AG04449 (cell line): ENCODE measurements around the gene EMP2.
"Not testable (repeated sequence)": the region's sequence is repeated elsewhere in the genome, so short reads cannot be mapped to it uniquely, and the experiment has no call there.

Experiments
- CTCF ChIA-PET: fragments of 350-600 bp; formaldehyde crosslinking; extraction: SDS; loops from one replicate; lab custom pipeline; 2021; ENCODE audit warnings: antibody characterized with exemption; lab: Yijun Ruan, JAX
- POLR2A ChIA-PET: fragments of 400-600, 350-600 bp; formaldehyde crosslinking; extraction: SDS; loops from one replicate; lab custom pipeline; 2020; ENCODE audit warnings: antibody characterized with exemption, inconsistent platforms; lab: Yijun Ruan, JAX
- DNase-seq: peaks from one replicate; pipeline ENCODE4 v3.0.0-alpha.2; 2010; ENCODE audit warnings: low read depth, low spot score
- H3K4me3 ChIP-seq: 2 replicates; pipeline ENCODE4 v1.5.1; 2011; ENCODE audit warnings: low read depth, mild to moderate bottlenecking, control low read depth, low read length
- TF ChIP-seq, protein P1 (sequence below): IDR thresholded peaks from one replicate; pipeline ENCODE4 v1.5.1; 2011; ENCODE audit warnings: mild to moderate bottlenecking, moderate library complexity, low read length, control low read depth, inconsistent platforms; ENCODE audit not compliant: insufficient read depth; ENCODE audit errors: missing control alignments

EMP2 gene

DNA sequence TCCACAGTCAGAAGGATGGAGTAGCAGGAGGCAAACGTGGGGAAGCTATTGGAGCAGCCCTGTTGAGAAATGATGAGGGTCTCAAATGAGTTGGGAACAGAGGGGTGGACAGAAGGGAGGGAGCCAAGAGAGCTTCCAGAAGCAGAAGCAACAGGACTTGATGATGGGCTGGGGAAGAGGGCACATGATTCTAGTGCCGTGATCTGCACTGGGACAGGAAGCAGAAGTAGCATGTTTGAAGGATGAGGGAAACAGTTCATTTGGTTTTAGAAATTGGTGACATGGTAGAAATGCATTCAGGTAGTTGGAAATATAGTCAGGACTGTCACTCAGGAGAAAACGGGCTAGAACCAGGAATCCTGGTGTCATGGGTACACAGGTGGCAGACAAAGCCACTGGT is 19.4 kb downstream of the EMP2 start:
- POLR2A ChIA-PET: no interaction called here
- no peak for DNase-seq
- no peak overlapping the region for H3K4me3 ChIP-seq
- CTCF ChIA-PET: interaction anchor here (1.1 kb wide), 1 partner anchor 18 kb away, joined by 3 read pairs; no protein-coding TSS in a partner anchor
- TF ChIP-seq, protein P1, sequence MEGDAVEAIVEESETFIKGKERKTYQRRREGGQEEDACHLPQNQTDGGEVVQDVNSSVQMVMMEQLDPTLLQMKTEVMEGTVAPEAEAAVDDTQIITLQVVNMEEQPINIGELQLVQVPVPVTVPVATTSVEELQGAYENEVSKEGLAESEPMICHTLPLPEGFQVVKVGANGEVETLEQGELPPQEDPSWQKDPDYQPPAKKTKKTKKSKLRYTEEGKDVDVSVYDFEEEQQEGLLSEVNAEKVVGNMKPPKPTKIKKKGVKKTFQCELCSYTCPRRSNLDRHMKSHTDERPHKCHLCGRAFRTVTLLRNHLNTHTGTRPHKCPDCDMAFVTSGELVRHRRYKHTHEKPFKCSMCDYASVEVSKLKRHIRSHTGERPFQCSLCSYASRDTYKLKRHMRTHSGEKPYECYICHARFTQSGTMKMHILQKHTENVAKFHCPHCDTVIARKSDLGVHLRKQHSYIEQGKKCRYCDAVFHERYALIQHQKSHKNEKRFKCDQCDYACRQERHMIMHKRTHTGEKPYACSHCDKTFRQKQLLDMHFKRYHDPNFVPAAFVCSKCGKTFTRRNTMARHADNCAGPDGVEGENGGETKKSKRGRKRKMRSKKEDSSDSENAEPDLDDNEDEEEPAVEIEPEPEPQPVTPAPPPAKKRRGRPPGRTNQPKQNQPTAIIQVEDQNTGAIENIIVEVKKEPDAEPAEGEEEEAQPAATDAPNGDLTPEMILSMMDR: no peak

DNA sequence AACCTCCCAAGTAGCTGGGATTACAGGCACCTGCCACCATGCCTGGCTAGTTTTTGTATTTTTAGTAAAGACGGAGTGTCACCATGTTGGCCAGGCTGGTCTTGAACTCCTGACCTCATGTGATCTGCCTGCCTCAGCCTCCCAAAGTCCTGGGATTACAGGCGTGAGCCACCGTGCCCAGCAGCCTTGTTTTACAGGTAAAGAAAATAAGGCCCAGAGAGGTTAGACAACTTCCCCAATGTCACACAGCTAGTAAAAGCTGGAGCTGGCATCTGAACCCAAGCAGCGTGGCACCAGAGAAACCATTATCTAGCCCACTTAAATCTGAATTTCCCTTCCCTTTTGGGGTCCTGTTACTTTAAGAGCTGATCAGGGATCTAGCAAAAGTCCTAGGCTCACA is 20.6 kb downstream of the EMP2 start:
- DNase-seq, CTCF ChIA-PET, H3K4me3 ChIP-seq, POLR2A ChIA-PET: not testable (repeated sequence)

DNA sequence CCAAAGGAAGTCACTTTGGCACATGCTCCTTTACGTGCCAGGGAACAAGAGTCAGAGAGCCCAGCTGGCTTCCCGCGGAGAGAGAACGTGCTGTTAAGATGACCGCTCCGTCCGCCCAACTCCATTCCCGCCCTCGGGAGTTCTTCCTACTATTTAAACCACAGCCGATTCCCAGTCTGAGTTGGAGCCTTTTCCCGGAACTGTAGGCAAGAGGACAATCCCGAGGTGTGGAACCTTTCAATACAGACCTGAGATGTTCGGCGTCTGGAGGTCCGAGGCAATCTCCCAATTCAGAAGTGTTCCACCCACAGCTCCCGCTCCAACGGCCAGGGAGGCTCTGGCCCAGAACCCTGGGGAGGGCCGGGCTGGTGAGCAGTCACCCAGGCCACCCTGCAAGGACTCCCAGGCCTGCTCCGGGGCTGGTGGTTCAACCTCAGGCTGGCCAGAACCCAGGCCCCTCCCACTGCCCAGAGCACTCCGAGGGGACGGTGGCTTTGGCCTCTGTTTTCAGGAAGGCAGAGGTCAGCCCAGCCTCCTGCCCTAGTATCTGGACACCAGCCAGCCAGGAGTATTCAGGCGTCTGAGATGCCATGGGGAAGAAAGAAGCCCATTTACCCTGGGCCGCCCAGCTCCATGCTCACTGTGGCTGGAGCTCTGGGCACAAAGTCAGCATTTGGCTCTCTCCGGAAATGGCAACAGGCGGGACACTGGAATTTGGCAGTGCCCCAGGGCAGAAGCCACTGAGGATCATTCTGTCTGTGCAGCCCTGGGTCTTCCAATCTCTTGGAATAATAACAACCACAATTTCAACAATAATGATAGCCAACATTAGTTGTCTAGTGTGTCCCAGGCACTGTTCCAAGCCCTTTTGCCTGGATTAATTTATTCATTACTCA is 21.4 kb downstream of the EMP2 start:
- DNase-seq: no peak
- TF ChIP-seq, protein P1: no peak
- CTCF ChIA-PET: no interaction called here
- POLR2A ChIA-PET: no interaction called here
- H3K4me3 ChIP-seq: no peak overlapping the region

DNA sequence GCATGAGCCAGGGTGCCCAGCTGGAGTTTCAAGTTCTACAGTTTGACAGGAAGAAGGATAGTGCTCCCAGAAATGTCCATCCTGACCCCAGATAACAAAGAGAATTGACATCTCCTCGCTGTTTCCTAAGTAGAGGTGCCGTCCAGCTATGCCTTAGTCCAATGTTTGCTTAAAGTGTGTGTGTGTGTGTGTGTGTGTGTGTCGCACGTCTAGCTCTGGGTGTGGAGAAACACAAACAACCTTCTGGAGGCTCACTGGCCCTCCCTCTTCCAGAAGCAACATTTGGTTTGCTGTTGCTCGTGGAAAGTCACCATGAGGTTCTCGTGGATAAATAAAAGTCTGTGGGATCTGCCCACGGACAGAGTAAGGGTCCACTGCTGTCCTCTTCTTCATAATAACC is 22.1 kb downstream of the EMP2 start:
- no peak for DNase-seq
- ChIA-PET CTCF (no interaction called here), POLR2A (no interaction called here)
- TF ChIP-seq, protein P1: no peak
- H3K4me3 ChIP-seq: no peak overlapping the region

DNA sequence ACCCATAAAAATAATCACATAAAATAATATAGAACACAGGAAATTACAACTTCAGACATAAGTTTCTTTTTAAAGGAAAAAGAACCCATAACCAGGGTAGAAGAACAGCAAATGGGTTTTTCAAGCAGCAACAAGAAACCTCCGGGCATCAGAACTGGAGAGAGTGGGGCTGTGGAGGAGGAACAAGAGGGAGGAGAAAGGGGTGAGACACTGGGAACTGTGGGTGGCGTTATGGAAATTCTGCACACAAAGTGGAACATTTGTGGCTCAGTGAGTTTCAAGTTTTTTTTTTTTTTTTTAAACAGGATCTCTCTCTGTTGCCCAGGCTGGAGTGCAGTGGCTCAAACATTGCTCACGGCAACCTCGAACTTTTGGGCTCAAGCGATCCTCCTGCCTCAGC is 22.6 kb downstream of the EMP2 start:
- ChIA-PET CTCF (interaction anchor here (1.0 kb wide), 1 partner anchor 21 kb away, joined by 4 read pairs; no protein-coding TSS in a partner anchor), POLR2A (no interaction called here)
- TF ChIP-seq, protein P1: no peak
- H3K4me3 ChIP-seq: no peak overlapping the region
- no peak for DNase-seq

DNA sequence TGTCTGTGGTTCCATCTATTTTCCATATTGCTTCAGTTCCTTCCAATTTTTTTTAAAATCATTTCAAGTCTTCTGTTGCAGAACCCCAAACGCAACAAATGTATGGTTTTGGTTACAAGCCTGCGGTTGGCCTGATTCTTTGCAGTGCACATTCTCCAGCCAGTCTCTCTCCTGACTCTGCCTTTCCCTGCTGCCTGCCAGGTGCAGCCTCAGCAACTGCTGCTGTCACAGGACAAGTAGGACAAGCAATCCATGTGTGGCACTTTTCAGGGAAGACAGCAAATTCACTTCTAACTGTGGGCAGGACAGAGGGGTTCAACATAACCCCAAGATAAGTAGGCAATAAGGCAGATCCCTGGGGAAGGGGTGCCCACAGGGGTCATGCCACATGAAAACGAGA is 24.2 kb downstream of the EMP2 start:
- ChIA-PET POLR2A (no interaction called here), CTCF (no interaction called here)
- DNase-seq: no peak
- no peak overlapping the region for H3K4me3 ChIP-seq
- TF ChIP-seq, protein P1: no peak
